HG03196 (cell line): ENCODE data around the gene VSTM2B.
"Not testable (repeated sequence)": the region's sequence is repeated elsewhere in the genome, so short reads cannot be mapped to it uniquely, and the experiment has no call there.

ENCODE experiments used
- ATAC-seq: cut with Tn5 transposase; IDR thresholded peaks from one replicate; pipeline ENCODE4 v1.9.1; 2021; ENCODE audit not compliant: unreplicated experiment

Gene VSTM2B

GRCh38 chr19:29544656-29545360, 19.0 kb downstream of the VSTM2B start:
- no peak for ATAC-seq

GRCh38 chr19:29545447-29545846, 19.7 kb downstream of the VSTM2B start:
- not testable (repeated sequence) for ATAC-seq

- no peak for ATAC-seq
These were observed 20.2 kb downstream of the VSTM2B start for GRCh38 chr19:29545866-29546582.

GRCh38 chr19:29546583-29547190, 20.9 kb downstream of the VSTM2B start:
- ATAC-seq, result no peak

GRCh38 chr19:29547361-29547960, 21.7 kb downstream of the VSTM2B start:
- no peak for ATAC-seq

DNA sequence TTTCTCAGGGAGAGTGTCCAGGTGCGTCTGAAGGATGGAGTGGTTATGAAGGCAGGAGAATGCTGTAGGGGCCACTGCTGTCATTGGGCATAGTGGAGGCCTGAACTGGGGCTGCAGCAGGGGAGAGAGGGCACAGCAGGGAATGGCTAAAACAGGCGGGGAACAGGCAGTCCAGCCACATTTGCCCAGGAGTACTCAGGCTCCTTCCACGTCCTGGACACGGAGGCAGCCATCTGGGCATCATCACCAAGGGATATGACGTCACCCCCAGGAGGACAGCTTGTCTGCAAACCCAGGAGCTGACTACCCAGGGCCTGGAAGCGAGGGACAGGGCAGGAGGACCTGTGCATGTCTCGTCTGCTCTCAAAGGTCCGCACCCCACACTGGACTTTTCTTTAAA, 22.2 kb downstream of the VSTM2B start:
- no peak for ATAC-seq

GRCh38 chr19:29548483-29549085, 22.8 kb downstream of the VSTM2B start:
- ATAC-seq, result no peak

- no peak for ATAC-seq
These were observed 23.6 kb downstream of the VSTM2B start for GRCh38 chr19:29549105-29550070.

- no peak for ATAC-seq
These were observed 25.1 kb downstream of the VSTM2B start for GRCh38 chr19:29550896-29551295.

GRCh38 chr19:29551774-29552173, 26.0 kb downstream of the VSTM2B start:
- ATAC-seq, result no peak

- ATAC-seq, result no peak
These were observed 26.9 kb downstream of the VSTM2B start for GRCh38 chr19:29552454-29553280.

- no peak for ATAC-seq
These were observed 28.4 kb downstream of the VSTM2B start for GRCh38 chr19:29554149-29554548.

DNA sequence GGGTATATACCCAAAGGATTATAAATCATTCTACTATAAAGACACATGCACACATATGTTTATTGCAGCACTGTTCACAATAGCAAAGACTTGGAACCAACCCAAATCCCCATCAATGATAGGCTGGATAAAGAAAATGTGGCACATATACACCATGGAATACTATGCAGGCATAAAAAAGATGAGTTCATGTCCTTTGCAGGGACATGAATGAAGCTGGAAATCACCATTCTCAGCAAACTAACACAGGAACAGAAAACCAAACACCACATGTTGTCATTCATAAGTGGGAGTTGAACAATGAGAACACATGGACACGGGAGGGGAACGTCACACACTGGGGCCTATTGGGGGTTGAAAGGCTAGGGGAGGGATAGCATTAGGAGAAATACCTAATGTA, 33.3 kb downstream of the VSTM2B start:
- not testable (repeated sequence) for ATAC-seq

GRCh38 chr19:29559743-29560142, 33.9 kb downstream of the VSTM2B start:
- no peak for ATAC-seq

- no peak for ATAC-seq
These were observed 34.7 kb downstream of the VSTM2B start for GRCh38 chr19:29560313-29561075.

GRCh38 chr19:29561601-29562000, 35.8 kb downstream of the VSTM2B start:
- no peak for ATAC-seq

GRCh38 chr19:29562299-29563297, 36.8 kb downstream of the VSTM2B start:
- no peak for ATAC-seq
